ENCODE results near the gene CCDC86.

CCDC86 gene

DNA sequence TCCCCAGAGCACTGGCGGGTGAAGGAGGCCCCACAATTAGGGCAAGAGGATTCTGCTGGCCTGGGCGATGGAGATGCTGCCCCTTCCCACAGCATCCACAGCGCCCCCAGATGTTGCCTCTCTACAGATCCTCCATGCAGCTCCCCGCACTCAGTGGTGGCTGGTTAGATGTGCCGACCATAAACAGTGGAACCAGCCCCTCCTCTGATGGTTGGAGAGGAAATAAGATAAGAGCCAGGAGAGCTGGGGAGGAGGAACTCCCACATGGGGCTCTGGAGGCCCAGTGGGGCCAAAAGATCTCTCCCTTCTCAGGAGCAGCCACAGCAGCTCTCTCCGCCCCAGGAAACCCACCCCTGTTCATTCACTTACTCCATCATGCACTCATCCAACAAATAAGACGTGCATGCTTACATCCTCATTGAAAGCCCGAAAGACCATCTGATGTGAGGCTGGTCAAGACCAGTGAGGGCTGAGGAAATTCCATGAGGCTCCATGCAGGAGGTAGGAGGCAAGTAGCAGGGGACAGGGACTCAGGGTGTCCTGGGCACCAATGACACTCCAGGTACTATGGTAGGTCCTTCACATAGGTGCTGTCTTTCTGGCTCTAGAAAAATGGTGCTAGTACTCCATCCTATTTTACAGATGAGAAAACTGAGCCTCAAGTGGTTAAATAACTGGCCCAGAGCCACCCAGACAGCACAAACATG is 12.4 kb downstream of the CCDC86 start:
- no peak for DNase-seq

DNA sequence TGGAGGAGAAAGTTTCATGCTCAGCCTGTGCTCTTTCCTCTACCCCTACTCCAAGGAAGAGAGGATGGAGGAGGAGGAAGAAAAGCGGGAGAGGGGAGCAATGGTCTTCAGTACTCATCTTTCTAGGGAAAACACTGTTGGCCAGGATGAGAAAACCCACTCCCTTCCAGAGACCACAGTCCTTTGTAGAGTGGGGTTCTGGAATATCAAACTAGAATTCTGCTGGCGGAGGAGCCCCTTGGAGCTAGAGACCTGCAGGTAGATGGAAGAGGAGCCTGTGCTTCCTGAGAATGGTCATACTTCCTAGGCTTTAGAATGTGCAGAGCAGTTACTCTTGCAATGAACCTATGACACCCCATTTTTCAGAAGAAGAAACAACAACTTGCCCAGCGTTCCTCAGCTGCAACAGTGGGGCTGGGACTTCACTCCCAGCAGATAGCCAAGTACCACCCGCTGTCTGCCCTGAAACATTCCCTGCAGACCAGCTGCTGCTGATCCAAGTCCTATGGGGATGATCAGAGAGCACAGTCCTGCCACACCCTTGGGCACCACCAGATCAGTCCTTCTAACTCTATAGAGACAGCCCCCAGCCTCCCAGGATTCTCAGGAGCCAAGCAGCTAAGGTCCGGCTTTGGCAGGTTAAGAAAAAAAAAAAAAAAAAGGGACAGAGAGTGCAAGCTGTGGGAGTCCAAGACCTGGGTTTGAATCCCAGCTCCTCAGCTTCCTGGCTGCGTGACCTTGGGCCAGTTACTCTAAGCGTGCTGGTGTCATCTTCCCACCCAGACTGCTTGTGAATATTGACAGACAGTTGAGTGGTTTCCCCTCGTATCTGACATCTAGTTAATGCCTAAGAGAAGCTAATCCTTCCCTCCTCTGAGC is 13.2 kb downstream of the CCDC86 start:
- DNase-seq = no peak

DNA sequence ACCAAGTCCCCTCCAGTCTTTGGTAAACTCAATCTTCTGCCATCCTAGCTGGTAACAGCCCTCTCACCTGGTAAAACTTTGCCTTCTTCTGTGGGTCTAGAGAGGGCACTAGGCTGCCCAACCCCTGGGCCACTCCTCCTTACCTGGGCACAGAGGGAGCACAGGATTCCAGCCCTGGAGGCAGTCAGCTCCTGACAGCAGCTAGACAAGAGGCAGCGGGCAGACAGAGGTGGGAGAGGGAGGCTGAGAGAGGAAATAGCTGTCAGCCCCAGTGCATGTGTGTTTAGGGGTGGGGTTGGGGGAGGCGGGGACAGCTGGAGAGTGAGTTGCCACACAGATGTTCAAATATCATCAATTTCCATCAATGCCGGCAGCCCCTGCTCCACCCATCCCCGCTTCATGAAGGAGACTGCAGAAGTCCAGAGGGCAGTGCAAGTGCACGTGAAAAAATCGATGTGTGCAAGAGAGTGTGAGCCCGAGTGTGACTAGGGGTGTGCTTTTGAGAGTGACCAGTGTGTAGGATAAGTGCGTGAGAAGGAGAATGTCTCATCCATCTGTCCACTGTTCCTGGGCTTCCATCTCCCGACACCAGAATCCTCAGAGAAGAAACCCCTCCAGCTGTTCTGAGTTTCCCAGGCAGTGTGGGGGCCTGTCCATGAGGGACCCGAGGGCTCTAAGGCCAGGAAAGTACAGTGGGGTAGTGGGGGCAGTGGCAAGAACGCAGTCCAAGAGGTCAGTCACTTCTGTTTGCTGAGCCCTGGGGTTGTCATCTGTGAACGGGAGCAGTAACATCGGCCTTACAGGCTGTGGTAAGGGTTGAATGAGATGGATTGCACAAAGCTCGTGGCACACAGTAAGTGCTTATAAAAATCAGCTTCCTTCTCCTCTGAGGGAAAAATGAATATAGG is 14.1 kb downstream of the CCDC86 start, which contains the start of gene PTGDR2:
Gene PTGDR2, minus strand, starts transcription at position 225 of the 908 bp plus-strand sequence. CDS start 2,228 bp downstream, outside the sequence.
- no peak for DNase-seq

DNA sequence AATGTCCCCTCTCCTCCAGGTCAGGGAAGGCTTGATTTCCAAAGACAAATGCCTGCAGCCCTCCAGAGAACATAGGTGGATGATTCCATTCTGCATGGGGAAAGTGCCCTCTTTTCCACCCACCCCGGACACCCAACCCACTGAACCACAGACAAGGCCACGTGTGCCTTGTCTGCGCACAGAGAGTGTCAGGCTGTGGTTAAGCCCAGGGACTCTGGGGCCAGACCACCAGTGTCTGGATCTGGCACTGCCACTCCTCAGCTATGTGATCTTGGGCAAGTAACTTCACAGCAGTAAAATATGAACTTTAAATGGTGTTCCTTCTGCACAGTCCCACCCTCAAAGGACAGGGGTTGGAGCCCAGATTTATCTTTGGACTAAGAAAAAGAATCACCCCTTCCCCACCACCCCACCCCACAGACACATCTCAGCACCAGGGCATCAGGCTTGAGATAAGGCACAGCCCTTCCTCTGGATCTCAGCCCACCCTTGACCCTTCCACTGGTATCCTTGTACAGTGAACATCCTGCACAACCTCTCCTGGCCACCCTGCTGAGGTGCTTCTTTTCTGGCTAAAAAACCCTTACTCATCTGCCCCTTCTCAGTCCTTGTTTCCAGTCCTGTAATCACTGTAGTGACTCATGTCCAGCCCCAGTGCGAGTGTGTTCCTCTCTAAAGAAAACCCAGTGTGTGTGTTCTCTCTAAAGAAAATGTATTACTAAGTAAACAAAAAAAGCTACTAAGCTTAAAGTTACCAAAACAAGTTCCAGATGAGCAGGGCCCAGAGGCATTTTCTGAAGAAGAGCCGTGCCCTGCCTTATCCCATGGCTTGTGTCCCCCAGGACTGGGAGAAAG is 15.7 kb downstream of the CCDC86 start:
- no peak for DNase-seq

DNA sequence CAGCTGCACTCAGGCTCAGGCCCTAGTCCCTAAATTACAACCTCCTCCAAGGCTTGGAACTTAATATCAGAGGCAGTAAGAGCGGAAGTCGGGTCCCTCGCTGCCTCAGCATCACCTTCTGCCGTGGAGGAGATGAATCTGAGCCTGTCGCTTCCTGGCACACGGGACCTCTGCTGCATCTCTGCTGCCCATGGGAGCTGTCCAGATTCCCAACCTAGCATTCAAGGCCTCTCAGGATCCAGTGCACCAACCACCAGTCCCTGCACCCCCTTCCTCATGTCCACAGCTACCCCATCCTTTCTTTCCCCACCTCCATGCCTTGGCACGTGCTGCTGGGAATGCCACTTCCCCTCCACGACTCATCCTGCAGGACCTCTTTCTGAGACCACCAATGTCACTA is 16.3 kb downstream of the CCDC86 start:
- no peak for DNase-seq

DNA sequence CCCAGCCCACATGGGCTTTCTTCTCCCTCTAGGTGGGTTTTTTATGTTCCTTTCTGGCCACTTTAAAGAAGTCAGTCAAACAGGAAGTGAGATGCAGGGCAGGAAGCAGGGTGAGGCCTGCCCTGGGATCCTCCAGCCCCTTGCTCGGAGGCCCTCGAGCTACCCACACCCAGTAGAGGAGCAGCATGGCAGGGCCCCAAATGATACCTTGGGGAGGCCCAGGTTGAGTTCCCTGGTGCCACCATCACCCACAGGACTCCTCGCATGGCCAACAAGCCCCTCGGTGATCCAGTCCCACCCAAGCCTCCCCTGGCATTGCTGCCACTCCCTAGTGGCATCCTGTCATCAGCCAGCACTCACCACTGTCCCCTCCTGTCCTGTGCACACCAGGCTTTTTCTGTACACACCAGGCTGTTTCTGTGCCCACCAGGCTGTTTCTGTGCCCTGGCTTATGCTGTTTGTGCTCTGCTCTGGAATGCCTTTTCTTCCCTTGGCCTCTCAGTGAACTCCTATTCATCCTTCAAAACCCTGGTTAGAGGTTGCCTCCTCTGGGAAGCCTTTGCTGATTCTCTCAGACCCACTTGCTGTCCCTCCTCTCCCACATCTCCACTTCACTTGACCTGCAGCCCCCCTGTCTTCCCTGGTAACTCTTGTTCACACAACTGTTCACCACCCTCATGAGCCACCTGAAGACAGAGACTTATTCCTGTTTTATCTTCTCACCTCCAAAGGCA is 17.0 kb downstream of the CCDC86 start:
- no peak for DNase-seq

DNA sequence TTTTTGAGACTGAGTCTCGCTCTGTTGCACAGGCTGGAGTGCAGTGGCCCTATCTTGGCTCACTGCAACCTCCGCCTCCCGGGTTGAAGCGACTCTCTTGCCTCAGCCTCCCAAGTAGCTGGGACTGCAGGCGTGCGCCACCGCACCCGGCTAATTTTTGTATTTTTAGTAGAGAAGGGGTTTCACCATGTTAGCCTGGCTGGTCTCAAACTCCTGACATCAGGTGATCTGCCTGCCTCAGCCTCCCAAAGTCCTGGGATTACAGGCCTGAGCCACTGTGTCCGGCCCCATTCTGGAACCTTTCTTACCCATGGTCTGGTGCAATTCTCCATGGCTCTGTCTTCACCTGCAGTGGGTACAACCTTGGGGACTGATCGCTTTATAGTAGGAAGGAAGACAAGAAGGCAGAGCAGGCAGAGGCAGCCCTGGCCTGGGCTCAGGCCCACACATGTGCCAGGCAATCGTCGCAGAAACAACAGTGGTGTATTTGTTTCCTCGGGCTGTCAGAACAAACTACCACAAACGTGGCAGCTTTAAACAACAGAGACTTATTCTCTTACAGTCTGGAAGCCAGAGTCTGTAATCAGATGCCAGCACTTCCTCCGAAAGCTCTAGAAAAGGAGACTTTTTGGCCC is 17.8 kb downstream of the CCDC86 start:
- no peak for DNase-seq

DNA sequence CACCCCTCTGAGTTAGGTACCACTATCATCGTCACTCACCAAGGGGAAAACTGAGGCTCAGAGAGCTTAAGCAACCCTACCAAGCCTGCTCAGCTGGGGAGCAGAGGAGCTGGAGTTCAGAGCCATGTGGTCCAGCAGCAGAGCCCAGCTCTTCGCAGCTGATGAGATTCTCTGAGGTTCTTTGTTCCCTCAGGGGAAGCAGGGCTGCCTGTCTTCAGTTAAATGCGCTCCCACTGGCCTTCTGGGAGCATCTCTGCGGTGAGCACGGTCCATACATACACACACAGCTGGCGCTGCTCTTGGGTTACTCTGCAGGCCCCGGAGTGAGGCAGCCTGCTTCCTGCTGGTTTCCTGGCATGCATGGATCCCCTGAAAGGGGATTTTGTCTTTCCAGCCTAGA is 19.0 kb downstream of the CCDC86 start:
- DNase-seq = no peak

DNA sequence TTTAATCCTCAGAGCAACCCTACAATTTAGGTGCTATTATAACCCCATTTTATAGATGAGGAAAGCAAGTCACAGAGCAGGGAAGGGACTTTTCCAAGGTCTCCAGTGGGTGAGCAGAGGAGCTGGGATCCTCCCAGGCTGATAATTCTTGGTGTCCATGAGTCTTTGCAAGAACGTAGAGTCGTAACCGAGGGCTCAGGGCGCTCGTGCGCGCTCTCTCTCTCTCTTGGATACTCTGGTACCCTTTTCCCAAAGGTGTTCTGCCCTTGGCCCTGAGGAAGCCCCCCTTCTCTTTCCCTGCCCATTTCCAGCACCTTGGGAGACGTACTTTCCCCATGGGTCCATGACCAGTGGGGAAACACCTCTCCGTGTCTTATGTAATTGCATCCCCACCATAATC is 20.3 kb downstream of the CCDC86 start:
- no peak for DNase-seq

DNA sequence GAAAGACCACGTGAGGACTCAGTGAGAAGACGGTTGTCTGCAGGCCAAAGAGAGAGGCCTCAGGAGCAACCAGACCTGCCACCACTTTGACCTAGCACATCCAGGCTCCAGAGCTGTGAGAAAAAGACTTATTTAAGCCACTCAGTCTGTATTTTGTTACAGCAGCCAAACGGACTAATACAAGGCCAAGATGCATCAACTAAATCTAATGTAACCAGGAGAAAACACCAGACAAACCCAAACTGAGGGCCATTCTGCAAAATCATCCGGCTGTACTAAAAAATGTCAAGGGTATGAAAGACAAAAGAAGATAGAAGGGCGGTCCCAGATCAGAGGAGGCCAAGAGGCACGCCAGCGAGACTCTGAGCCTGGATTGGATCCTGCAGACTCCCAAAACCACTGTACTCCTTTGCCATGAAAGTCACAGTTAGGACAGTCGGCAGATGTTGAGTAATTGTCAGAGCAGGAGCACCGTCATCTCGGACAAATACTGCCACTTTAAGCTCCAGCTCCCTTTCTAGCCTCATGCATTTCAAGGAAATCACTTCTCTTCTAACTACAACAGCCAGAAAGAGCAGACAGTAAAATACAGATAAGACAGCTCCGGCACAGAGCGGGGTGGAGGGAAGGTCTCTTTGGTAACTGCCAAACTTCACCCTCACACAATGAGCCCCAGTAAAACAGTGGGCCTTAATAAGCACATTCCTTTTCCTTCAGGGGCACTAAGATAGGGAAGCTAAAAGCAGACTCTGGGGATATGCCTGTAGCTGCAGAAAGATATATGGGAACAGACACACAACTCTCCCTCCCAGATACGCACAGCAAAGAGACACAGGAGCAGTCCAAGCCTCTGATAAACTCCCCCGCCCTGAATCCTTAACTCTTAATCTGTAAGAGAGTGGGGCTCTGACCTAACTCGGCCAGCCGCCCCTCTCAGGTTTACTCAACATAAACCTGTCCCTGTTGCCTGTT is 21.9 kb downstream of the CCDC86 start:
- no peak for DNase-seq

DNA sequence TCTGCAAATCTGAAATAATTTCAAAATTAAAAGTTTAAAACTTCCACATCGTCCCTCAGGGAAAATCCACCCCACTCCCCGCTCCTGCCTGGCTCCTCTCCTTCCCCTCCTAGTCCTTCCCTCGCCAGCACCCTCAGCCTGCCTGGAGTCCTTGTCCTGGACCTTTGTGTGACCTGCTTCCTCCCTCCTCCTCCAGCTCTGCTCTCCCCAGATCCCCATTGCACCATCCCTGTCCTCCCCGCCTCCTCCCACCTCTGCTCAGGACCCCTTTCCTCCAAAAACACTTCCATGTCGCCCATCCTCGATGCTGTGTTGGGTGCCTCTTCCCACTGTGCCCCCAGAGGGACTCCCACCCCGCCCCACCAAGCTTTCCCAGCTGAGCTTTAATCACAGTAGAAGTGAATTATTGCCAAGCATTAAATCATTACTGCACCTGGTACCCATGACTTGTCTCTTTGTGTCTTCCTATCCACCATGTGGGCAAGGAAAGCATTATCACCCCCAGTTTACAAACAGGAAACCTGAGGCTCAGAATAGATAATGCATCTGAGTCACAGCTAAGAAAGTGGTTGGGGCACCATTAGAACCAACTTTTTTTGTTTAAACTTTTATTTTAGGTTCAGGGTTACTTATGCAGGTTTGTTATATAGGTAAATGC is 23.1 kb downstream of the CCDC86 start:
- DNase-seq = no peak

DNA sequence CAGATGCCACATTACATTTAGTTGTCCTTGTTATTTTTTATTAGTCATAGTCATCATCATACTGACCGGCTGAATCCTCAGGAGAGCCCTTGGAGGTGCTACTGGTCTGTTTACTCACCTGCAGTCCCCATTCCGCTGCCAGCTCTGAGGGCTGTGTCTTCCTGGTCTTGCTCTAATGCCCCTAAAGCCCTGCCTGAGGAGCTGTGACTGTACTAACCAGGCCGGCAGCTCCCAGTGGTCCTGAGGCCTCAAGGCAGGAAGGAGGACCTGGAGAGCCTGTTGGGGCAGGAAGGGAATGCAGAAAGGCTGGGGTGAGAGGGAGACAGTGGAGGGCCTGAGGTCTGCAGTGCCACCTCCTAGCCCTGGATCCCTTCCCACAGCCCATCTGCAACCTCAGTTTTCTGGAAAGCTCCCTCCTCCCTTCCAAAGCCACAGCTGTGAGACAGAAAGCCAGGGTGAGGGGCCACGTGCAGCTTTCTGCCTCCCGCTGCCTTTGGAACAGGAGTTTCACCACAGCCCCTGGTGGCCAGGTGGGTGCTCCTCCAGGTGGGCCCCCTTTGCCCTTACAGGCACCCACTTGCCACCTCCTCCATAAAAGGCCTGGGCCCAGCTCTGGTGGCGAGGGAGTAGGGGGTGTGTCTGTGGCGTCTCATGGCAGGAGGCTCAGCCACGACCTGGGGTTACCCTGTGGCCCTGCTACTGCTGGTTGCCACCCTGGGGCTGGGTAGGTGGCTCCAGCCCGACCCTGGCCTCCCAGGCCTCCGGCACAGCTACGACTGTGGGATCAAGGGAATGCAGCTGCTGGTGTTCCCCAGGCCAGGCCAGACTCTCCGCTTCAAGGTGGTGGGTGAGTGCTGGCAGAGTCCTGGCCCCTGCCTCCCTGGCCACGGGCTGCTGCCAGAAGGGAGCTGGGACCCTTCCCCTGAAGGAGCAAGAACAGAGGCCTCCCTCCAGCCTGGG is 25.3 kb downstream of the CCDC86 start, which contains the start of gene ZP1:
Gene ZP1, plus strand, starts transcription at position 632 of the 960 bp plus-strand sequence. Its CDS starts 20 bp downstream, at position 652.
- DNase-seq = no peak

DNA sequence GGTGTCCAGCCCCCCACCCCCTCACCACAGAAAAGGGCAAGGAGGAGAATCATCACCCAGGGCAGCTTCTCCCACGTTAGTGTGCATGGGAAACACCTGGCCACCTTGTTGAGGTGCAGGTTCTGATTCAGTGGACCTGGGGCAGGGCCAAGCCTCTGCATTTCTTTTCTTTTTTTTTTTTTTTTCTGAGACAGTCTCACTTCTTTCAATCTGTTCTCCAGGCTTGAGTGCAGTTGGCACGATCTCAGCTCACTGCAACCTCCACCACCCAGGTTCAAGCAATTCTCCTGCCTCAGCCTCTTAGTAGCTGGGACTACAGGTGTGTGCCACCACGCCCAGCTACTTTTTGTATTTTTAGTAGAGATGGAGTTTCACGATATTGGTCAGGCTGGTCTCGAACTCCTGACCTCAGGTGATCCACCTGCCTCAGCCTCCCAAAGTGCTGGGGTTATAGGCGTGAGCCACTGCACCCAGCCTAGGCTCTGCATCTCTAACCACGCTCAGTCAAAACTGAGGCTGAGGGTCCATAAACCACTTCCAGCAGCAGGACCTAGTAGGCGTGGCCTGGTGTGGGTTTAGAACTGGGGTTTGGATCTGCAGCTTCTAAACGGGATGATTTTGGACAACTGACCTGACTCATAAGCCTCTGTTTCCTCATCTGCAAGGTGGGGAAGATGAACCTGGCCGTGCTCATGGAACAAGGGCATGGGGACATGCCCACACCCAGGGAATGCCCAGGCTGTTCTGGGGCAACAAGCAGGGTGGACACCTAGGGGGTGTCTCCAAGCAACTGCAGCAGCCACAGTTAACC is 26.2 kb downstream of the CCDC86 start:
- DNase-seq = no peak

DNA sequence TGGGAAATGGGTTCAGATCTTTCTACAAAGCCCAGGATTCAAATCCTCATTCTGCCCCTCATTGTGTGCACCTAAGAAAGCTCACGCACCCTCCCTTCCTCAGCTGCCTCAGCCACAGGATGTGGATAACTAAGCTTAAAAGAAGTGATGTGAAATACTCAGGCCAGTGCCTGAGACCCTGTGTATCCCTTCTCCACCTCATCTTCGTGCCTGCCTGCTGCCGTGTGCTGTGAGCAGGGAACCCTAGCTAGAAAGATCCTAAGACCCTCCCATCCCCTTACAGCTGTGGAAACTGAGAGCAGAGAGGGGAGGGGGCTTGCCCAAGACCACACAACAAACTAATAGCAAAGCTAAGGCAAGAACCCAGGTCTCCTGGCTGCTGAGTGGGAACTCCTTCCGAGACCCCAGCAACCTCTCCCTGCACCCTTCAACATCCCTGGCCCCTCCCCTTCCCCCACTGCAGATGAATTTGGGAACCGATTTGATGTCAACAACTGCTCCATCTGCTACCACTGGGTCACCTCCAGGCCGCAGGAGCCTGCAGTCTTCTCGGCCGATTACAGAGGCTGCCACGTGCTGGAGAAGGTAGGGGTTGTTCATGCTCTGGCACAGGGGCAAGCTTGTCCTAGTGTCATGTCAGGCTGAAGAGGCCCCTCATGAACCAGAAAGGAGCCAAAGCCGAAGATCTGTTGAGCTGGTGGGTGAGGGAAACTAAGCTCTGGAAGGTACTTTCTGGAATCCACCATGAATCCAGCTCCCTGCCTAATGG is 27.0 kb downstream of the CCDC86 start:
- DNase-seq = no peak

DNA sequence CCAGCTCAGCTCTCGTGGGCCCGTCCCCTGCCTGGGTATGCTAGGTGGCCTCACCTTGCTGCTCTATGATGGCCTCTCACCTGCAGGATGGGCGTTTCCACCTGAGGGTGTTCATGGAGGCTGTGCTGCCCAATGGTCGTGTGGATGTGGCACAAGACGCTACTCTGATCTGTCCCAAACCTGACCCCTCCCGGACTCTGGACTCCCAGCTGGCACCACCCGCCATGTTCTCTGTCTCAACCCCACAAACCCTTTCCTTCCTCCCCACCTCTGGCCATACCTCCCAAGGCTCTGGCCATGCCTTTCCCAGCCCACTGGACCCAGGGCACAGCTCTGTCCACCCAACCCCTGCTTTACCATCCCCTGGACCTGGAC is 27.5 kb downstream of the CCDC86 start:
- no peak for DNase-seq

DNA sequence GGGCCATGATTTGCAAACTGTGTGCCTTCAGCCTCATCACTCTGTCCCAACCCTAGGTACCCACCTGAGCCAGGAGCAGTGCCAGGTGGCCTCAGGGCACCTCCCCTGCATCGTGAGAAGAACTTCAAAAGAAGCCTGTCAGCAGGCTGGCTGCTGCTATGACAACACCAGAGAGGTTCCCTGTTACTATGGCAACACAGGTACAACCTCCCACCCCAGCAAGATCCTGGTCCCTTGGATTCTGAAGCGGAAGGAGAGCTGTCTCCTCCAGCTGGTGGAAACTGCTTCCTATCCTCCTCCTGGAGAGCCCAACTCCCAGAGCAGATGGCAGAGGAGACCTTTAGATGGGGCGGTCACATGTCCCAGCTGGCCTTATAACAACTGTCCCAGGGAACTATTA is 28.4 kb downstream of the CCDC86 start:
- peak; percentile 30 for DNase-seq

Measured in CD4-positive, alpha-beta T cell treated with Interleukin-12 subunit alpha and Interleukin-12 subunit beta, for 1 hour (primary cell).